Esophagus muscularis mucosa (tissue), 3 donors: ENCODE results near the gene GORASP2.
"Not testable (repeated sequence)": the region's sequence is repeated elsewhere in the genome, so short reads cannot be mapped to it uniquely, and the experiment has no call there.

Experiments
- CTCF ChIP-seq, 3 experiments: fragments of 200-600 bp in 2 of 3; fragments of 450-650 bp in 1 of 3; sonication (generic) in 2 of 3; IDR thresholded peaks; one replicate each; pipeline ENCODE4 v1.5.1; 2017 to 2019; ENCODE audit warnings: antibody characterized with exemption in 3 of 3, mild to moderate bottlenecking in 2 of 3, moderate library complexity in 1 of 3
- POLR2A ChIP-seq: fragments of 450-650 bp; IDR thresholded peaks from one replicate; pipeline ENCODE4 v1.6.1; 2017; ENCODE audit warnings: antibody characterized with exemption, moderate library complexity, mild to moderate bottlenecking, low read depth
- POLR2AphosphoS5 ChIP-seq, 2 donors: sonication (generic); formaldehyde crosslinking; IDR thresholded peaks; one replicate each; pipeline ENCODE4 v1.6.1; 2017; ENCODE audit warnings: antibody characterized with exemption in 2 of 2

- TF ChIP-seq CTCF (IDR thresholded peaks at IDR 0.05); POLR2A; POLR2AphosphoS5 (IDR thresholded peaks at IDR 0.05): not testable (repeated sequence)
These were observed 13.9 kb upstream of the GORASP2 start for GRCh38 chr2:170914994-170915666.
